Liver (tissue), 9 donors: ENCODE data around the gene SMIM1. TPM values are rescaled to one million over a fixed set of nuclear protein-coding genes. Genes with fewer than 3 reads are reported as not detected.

ENCODE experiments used
- DNase-seq: peaks from one replicate; pipeline ENCODE4 v3.0.0-alpha.2; 2017; ENCODE audit warnings: low spot score
- H3K27ac ChIP-seq, 2 donors: one replicate each; pipeline ENCODE4 v1.7.0; 2013; ENCODE audit warnings: inconsistent platforms in 2 of 2, low read length in 2 of 2, control low read depth in 1 of 2, low read depth in 1 of 2, mild to moderate bottlenecking in 1 of 2
- H3K27me3 ChIP-seq, 4 donors: one replicate each; pipeline versions ENCODE4 v1.6.1 to v1.7.0; 2013; ENCODE audit warnings: low read length in 3 of 4, inconsistent platforms in 1 of 4, mild to moderate bottlenecking in 1 of 4, moderate library complexity in 1 of 4; ENCODE audit not compliant: control insufficient read depth in 4 of 4, insufficient read depth in 4 of 4
- H3K36me3 ChIP-seq, 4 donors: one replicate each; pipeline versions ENCODE4 v1.6.1 to v1.7.0; 2013; ENCODE audit warnings: low read length in 3 of 4, mild to moderate bottlenecking in 3 of 4, low read depth in 1 of 4, moderate library complexity in 1 of 4; ENCODE audit not compliant: control insufficient read depth in 4 of 4, insufficient read depth in 3 of 4
- H3K4me1 ChIP-seq, 4 donors: one replicate each; pipeline versions ENCODE4 v1.6.1 to v1.7.0; 2013; ENCODE audit warnings: low read length in 3 of 4, mild to moderate bottlenecking in 3 of 4, moderate library complexity in 1 of 4; ENCODE audit not compliant: control insufficient read depth in 4 of 4, insufficient read depth in 4 of 4
- H3K4me3 ChIP-seq, 3 donors: one replicate each; pipeline versions ENCODE4 v1.6.1 to v1.7.0; 2013; ENCODE audit warnings: low read length in 3 of 3, control low read depth in 1 of 3, low read depth in 1 of 3, mild to moderate bottlenecking in 1 of 3
- H3K9ac ChIP-seq, 2 donors: one replicate each; pipeline ENCODE4 v1.7.0; 2013; ENCODE audit warnings: low read length in 2 of 2, mild to moderate bottlenecking in 2 of 2, moderate library complexity in 2 of 2, control low read depth in 1 of 2, low read depth in 1 of 2
- H3K9me3 ChIP-seq, 4 donors: one replicate each; pipeline versions ENCODE4 v1.6.1 to v1.7.0; 2013; ENCODE audit warnings: low read length in 3 of 4; ENCODE audit not compliant: control insufficient read depth in 4 of 4
- ATF3 ChIP-seq: IDR thresholded peaks from 2 replicates; pipeline ENCODE4 v1.6.1; 2016; ENCODE audit warnings: antibody characterized with exemption
- EGR1 ChIP-seq, 2 donors: IDR thresholded peaks; 2 replicates each; pipeline ENCODE4 v1.6.1; 2016 to 2018; ENCODE audit warnings: antibody characterized with exemption in 2 of 2, low read depth in 2 of 2
- FOXA2 ChIP-seq: IDR thresholded peaks from 2 replicates; pipeline ENCODE4 v1.6.1; 2016; ENCODE audit warnings: antibody characterized with exemption
- HNF4A ChIP-seq, 2 donors: conservative IDR thresholded peaks; 2 replicates each; pipeline ENCODE4 v1.6.1; 2016; ENCODE audit warnings: antibody characterized with exemption in 2 of 2, mild to moderate bottlenecking in 2 of 2
- RAD21 ChIP-seq, 2 donors: IDR thresholded peaks; 2 replicates each; pipeline ENCODE4 v1.6.1; 2016; ENCODE audit warnings: antibody characterized with exemption in 2 of 2, mild to moderate bottlenecking in 2 of 2
- REST ChIP-seq: IDR thresholded peaks from 2 replicates; pipeline ENCODE4 v1.6.1; 2016; ENCODE audit warnings: antibody characterized with exemption, mild to moderate bottlenecking
- RXRA ChIP-seq, 2 donors: IDR thresholded peaks; 2 replicates each; pipeline ENCODE4 v1.6.1; 2017 to 2018; ENCODE audit warnings: antibody characterized with exemption in 2 of 2, mild to moderate bottlenecking in 1 of 2
- SP1 ChIP-seq: IDR thresholded peaks from 2 replicates; pipeline ENCODE4 v1.6.1; 2018; ENCODE audit warnings: antibody characterized with exemption, mild to moderate bottlenecking
- TAF1 ChIP-seq: conservative IDR thresholded peaks from 2 replicates; pipeline ENCODE4 v1.6.1; 2016; ENCODE audit warnings: antibody characterized with exemption, mild to moderate bottlenecking
- ZBTB33 ChIP-seq: IDR thresholded peaks from 2 replicates; pipeline ENCODE4 v1.6.1; 2016; ENCODE audit warnings: antibody characterized with exemption
- WGBS: extraction: QIAGEN DNeasy Blood & Tissue Kit; methylation state at CpG from one replicate; pipeline ENCODE4 v1.1.7; 2013; 5-methylcytosine and 5-hydroxymethylcytosine counted together
- polyA plus RNA-seq, 2 donors: library from polyadenylated mRNA; stranded (reverse) in 1 of 2; unstranded in 1 of 2; fragments of 200-250 nt in 1 of 2; fragments of >200 nt in 1 of 2; fragmentation: Nextera tagmentation in 1 of 2; extraction: Ambion mirVana in 1 of 2; gene quantifications; one replicate each; pipeline versions ENCODE4 v1.2.1 to v1.2.3, GENCODE V29; 2013 to 2015
- total RNA-seq, 2 donors: library from RNA; depleted of rRNA; stranded (reverse); fragments of >200 nt; gene quantifications; one replicate each; pipeline ENCODE4 v1.2.3, GENCODE V29; 2014
- TF ChIP-seq, protein P1 (sequence below): IDR thresholded peaks from 2 replicates; pipeline ENCODE4 v1.6.1; 2016; ENCODE audit warnings: antibody characterized with exemption
- TF ChIP-seq, protein P2 (sequence below): fragments of 150-350 bp; IDR thresholded peaks from 2 replicates; pipeline ENCODE4 v1.5.1; 2017; ENCODE audit warnings: improper control_type of control experiment, low read depth, low read length; ENCODE audit not compliant: missing input control
- donor health status: healthy.
- donor health status: healthy.
- donor health status: healthy.
- donor health status: healthy.
- donor health status: healthy.

Gene SMIM1
- total and polyA plus RNA-seq, 4 donors = 1.8 to 82.9 (median 10.3) TPM

GRCh38 chr1:3775490-3776230 is 3.1 kb downstream of the SMIM1 start:
- peaks cover 4 to 17% (median 13%) of the 10 kb centered on the region in 4 donors for H3K36me3 ChIP-seq
- DNase-seq = peak; percentile 90
- WGBS = 15% methylated on average over 27 of the region's 27 CpGs
- H3K9me3 ChIP-seq = no peaks in the 10 kb centered on the region
- no peak overlapping the region for H3K9ac ChIP-seq
- H3K4me1 ChIP-seq = peaks cover 22 to 48% (median 40%) of the 10 kb centered on the region in 4 donors
- H3K27me3 ChIP-seq = no peaks in the 10 kb centered on the region
- no peak for TF ChIP-seq TAF1
- peak in 1 of 2 donors; percentile 57 for TF ChIP-seq HNF4A (conservative IDR thresholded peaks at IDR 0.05)
- TF ChIP-seq, protein P1, sequence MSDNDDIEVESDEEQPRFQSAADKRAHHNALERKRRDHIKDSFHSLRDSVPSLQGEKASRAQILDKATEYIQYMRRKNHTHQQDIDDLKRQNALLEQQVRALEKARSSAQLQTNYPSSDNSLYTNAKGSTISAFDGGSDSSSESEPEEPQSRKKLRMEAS = no peak
- no peak for TF ChIP-seq ZBTB33
- peak in 1 of 2 donors; percentile 49 for TF ChIP-seq RAD21 (IDR thresholded peaks at IDR 0.05)
- TF ChIP-seq, protein P2, sequence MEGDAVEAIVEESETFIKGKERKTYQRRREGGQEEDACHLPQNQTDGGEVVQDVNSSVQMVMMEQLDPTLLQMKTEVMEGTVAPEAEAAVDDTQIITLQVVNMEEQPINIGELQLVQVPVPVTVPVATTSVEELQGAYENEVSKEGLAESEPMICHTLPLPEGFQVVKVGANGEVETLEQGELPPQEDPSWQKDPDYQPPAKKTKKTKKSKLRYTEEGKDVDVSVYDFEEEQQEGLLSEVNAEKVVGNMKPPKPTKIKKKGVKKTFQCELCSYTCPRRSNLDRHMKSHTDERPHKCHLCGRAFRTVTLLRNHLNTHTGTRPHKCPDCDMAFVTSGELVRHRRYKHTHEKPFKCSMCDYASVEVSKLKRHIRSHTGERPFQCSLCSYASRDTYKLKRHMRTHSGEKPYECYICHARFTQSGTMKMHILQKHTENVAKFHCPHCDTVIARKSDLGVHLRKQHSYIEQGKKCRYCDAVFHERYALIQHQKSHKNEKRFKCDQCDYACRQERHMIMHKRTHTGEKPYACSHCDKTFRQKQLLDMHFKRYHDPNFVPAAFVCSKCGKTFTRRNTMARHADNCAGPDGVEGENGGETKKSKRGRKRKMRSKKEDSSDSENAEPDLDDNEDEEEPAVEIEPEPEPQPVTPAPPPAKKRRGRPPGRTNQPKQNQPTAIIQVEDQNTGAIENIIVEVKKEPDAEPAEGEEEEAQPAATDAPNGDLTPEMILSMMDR = peak; percentile 28
- TF ChIP-seq EGR1 (IDR thresholded peaks at IDR 0.05; ENCODE audit: low read depth in 2 of 2) = no peak
- TF ChIP-seq REST = no peak
- peak; percentile 25 to 26 for TF ChIP-seq RXRA (IDR thresholded peaks at IDR 0.05)
- peak; percentile 27 for TF ChIP-seq SP1
- no peak for TF ChIP-seq ATF3
- TF ChIP-seq FOXA2 = no peak
- no peak overlapping the region for H3K4me3 ChIP-seq
- peak overlapping the region; percentile 24 to 59 for H3K27ac ChIP-seq
